GM12875 (cell line): Measurements from ENCODE around the gene VAV2.

Source experiments
- H3K4me3 ChIP-seq: one replicate; pipeline ENCODE4 v1.5.1; 2011; ENCODE audit warnings: low read depth, low read length, control low read depth
- TF ChIP-seq, protein P1 (sequence below): IDR thresholded peaks from 2 replicates; pipeline ENCODE4 v1.5.1; 2011; ENCODE audit warnings: low read depth, mild to moderate bottlenecking, control low read depth, inconsistent platforms, low read length, moderate library complexity, borderline replicate concordance; ENCODE audit not compliant: insufficient read depth

Gene VAV2

DNA sequence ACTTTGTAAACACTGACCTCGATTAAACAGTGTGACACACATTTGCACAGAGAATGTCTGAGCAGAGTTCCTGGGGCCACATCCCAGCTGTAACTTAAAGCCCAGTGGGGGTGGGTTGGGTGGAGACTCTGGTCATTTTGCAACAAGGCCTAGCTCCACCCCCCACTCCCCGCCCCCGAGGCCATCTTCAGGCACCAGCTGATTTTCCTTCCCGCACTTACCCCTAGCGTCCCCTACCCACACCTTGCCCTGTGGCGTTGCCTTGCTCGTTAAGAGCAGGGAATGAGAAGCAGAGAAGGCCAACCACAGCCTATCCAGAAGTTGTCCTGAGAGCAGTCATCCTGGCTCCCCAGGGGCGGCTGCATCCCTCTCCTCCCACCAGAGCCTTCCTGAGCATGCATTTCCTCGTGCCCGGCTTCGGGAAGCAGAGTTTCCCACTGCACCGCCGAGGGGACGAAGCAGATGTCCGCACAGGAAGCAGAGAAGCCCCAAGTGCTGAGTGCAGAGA is 152.2 kb downstream of the VAV2 start:
- TF ChIP-seq, protein P1, sequence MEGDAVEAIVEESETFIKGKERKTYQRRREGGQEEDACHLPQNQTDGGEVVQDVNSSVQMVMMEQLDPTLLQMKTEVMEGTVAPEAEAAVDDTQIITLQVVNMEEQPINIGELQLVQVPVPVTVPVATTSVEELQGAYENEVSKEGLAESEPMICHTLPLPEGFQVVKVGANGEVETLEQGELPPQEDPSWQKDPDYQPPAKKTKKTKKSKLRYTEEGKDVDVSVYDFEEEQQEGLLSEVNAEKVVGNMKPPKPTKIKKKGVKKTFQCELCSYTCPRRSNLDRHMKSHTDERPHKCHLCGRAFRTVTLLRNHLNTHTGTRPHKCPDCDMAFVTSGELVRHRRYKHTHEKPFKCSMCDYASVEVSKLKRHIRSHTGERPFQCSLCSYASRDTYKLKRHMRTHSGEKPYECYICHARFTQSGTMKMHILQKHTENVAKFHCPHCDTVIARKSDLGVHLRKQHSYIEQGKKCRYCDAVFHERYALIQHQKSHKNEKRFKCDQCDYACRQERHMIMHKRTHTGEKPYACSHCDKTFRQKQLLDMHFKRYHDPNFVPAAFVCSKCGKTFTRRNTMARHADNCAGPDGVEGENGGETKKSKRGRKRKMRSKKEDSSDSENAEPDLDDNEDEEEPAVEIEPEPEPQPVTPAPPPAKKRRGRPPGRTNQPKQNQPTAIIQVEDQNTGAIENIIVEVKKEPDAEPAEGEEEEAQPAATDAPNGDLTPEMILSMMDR: no peak
- no peak overlapping the region for H3K4me3 ChIP-seq

- TF ChIP-seq, protein P1: no peak
Measured at GRCh38 chr9:133838859-133839507, 153.1 kb downstream of the VAV2 start.

GRCh38 chr9:133837627-133838597 is 154.2 kb downstream of the VAV2 start:
- H3K4me3 ChIP-seq: no peak overlapping the region
- TF ChIP-seq, protein P1: no peak

More at GRCh38 chr9:133838859-133839507, 153.1 kb downstream of the VAV2 start:
- no peak overlapping the region for H3K4me3 ChIP-seq

DNA sequence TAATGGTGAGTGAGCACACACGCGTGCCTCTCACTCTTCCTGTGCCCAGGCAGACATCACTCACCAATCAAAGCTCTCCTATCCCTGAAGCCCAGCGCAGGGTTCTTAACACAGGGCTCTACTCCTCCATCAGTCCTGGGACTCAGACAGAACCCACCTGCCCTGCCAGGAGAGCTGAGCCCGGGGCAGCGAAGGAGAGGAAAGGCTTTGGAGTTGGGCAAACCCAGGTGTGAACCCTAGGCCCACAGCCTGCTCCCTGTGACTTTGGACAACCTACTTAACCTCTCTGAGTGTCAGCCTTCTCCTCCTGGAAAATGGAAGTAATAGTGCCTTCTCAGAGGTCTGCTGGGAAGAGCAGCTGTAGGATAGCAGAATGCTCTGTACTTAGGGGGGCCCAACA is 155.3 kb downstream of the VAV2 start:
- TF ChIP-seq, protein P1: no peak
- no peak overlapping the region for H3K4me3 ChIP-seq

DNA sequence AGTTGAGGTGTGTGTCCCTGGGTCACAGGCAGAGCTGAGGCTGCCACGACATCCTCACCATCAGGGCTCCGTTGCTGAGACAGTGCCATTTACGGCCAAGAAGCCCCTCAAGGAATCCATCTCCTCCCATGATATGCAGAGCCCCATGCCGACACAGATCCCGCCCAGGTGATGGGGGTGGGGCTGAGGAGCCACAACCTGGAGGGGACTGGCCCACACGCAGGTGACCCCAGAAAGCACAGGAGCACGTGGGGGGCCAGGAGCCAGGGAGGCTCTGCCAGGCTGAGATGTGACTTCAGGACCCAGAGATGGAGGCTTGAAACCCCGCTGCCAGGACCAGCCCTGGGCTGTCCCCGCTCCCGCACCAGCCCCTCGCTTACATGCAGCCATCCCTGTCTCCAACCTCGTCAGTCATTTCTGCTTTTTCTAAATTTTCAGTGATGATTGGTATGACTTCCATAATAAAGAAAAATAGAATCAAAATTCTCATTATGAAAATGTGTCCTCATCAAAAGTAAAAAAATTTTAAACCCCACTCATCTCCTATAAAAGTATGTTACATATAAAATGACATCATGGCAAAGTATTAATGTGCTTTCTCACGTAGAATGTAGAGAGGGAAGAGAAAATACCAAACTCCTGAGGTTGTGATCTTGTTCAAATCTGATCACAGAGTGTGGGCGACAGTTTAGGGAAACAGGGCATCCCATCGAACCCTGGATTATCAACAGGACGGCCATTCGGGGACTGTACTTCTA is 155.9 kb downstream of the VAV2 start:
- TF ChIP-seq, protein P1: no peak
- H3K4me3 ChIP-seq: no peak overlapping the region

DNA sequence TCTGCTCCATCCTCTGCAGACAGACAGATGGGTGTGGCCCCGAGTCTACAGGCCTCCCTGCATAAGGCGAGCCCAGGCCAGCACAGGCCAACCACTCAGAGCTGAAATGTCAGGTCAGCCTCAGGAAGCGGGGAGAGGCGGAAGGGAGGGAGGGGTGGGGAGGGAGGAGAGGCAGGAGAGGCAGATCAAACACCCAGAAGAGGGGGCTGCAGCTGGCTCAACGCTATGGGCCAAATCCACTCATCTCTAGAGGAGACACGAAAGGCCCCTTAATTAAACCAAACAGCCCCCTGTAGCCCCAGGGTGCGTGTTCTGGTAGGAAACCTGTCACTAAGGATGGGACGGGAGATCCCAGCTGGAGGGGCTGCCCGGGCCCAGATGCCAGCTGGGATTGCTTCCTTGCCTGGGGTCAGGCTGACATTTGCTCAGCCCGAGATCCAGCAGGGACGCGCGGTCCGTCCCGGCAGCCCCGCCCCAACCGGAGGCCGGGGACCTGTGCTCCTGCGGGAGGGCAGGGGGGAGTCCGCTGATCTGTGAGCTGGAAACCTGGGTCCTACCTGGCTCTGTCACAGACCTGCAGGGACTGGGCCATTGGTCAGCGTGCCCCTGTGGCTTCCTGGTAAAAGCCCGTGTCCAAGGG is 156.7 kb downstream of the VAV2 start:
- TF ChIP-seq, protein P1: no peak
- H3K4me3 ChIP-seq: no peak overlapping the region
